HG02759 (cell line): ENCODE data around the gene TGM6.

ENCODE experiments used
- ATAC-seq: cut with Tn5 transposase; IDR thresholded peaks from one replicate; pipeline ENCODE4 v1.9.1; 2021; ENCODE audit warnings: mild to moderate bottlenecking, moderate library complexity; ENCODE audit not compliant: unreplicated experiment

TGM6 gene

GRCh38 chr20:2380601-2381000, at the start of gene TGM6:
TSS of gene TGM6 (plus strand) at chr20:2380901. CDS start at chr20:2380969, 68 bp downstream.
- ATAC-seq, result no peak

GRCh38 chr20:2331106-2331505, 49.6 kb upstream of the TGM6 start:
- ATAC-seq, result no peak

- ATAC-seq, result no peak
Observed at GRCh38 chr20:2331901-2332565, 48.7 kb upstream of the TGM6 start.

GRCh38 chr20:2332711-2333110, 48.0 kb upstream of the TGM6 start:
- no peak for ATAC-seq

- no peak for ATAC-seq
Observed at GRCh38 chr20:2333821-2334220, 46.9 kb upstream of the TGM6 start.

- ATAC-seq, result no peak
Observed at GRCh38 chr20:2335096-2335870, 45.4 kb upstream of the TGM6 start.

- no peak for ATAC-seq
Observed at GRCh38 chr20:2336471-2336870, 44.2 kb upstream of the TGM6 start.

- ATAC-seq, result no peak
Observed at GRCh38 chr20:2337142-2337541, 43.6 kb upstream of the TGM6 start.

- ATAC-seq, result no peak
Observed at GRCh38 chr20:2338411-2339066, 42.2 kb upstream of the TGM6 start.

- ATAC-seq, result no peak
Observed at GRCh38 chr20:2340136-2340535, 40.6 kb upstream of the TGM6 start.

GRCh38 chr20:2340823-2341222, 39.9 kb upstream of the TGM6 start:
- no peak for ATAC-seq

GRCh38 chr20:2341336-2341735, 39.4 kb upstream of the TGM6 start:
- no peak for ATAC-seq

- no peak for ATAC-seq
Observed at GRCh38 chr20:2342243-2342642, 38.5 kb upstream of the TGM6 start.

GRCh38 chr20:2346188-2346587, 34.5 kb upstream of the TGM6 start:
- ATAC-seq, result no peak

GRCh38 chr20:2348336-2348735, 32.4 kb upstream of the TGM6 start:
- ATAC-seq, result no peak

- no peak for ATAC-seq
Observed at GRCh38 chr20:2349801-2350200, 30.9 kb upstream of the TGM6 start.

- ATAC-seq, result no peak
Observed at GRCh38 chr20:2350606-2351005, 30.1 kb upstream of the TGM6 start.

GRCh38 chr20:2353231-2353630, 27.5 kb upstream of the TGM6 start:
- no peak for ATAC-seq

- no peak for ATAC-seq
Observed at GRCh38 chr20:2357114-2357513, 23.6 kb upstream of the TGM6 start.

- no peak for ATAC-seq
Observed at GRCh38 chr20:2358006-2358405, 22.7 kb upstream of the TGM6 start.

- ATAC-seq, result no peak
Observed at GRCh38 chr20:2361035-2361593, 19.6 kb upstream of the TGM6 start.

GRCh38 chr20:2363187-2363586, 17.5 kb upstream of the TGM6 start:
- no peak for ATAC-seq
